Spleen (tissue), 7 donors: Measurements from ENCODE around the gene GPR137C.

Source experiments
- POLR2A ChIP-seq, 3 donors: fragments of 450-650 bp; IDR thresholded peaks; one replicate each; pipeline ENCODE4 v1.5.1; 2017; ENCODE audit warnings: antibody characterized with exemption in 3 of 3, mild to moderate bottlenecking in 1 of 3
- TF ChIP-seq, protein P1 (sequence below), 11 experiments: fragments of 200-600 bp in 7 of 11; fragments of 450-650 bp in 4 of 11; sonication (generic) in 4 of 11; IDR thresholded peaks in 8 of 11; conservative IDR thresholded peaks in 3 of 11; 1 replicate in 7 of 11; 2 replicates in 4 of 11; pipeline versions ENCODE4 v1.4.0 to v1.8.0; 2016 to 2021; ENCODE audit warnings: antibody characterized with exemption in 11 of 11, inconsistent platforms in 4 of 11, mild to moderate bottlenecking in 1 of 11
- donor health status: DM: no; HTN: no; CAD: no; lungs with moderate emphysema.
- donor health status: DM: no; HTN: no; CAD: no.
- donor health status: DM: no; HTN: no; CAD: no.

DNA sequence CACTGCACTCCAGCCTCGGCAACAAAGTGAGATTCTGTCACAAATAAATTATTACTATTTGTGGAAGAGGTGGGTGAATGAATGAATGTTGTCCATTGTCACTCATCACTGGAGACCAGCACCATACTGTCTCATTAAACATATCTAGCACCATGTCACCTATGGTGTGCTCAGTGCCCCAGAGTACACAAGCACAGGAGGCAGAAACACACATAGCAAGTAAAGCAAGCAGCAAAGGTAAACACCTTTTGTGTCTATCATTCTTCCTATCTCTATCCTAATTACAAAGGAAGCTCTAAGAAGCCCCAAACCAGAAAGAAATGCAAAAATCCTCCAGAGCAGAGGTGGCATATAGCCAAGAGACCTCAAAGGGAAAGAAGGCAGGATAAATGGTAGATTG is 133.5 kb downstream of the GPR137C start:
- TF ChIP-seq, protein P1, sequence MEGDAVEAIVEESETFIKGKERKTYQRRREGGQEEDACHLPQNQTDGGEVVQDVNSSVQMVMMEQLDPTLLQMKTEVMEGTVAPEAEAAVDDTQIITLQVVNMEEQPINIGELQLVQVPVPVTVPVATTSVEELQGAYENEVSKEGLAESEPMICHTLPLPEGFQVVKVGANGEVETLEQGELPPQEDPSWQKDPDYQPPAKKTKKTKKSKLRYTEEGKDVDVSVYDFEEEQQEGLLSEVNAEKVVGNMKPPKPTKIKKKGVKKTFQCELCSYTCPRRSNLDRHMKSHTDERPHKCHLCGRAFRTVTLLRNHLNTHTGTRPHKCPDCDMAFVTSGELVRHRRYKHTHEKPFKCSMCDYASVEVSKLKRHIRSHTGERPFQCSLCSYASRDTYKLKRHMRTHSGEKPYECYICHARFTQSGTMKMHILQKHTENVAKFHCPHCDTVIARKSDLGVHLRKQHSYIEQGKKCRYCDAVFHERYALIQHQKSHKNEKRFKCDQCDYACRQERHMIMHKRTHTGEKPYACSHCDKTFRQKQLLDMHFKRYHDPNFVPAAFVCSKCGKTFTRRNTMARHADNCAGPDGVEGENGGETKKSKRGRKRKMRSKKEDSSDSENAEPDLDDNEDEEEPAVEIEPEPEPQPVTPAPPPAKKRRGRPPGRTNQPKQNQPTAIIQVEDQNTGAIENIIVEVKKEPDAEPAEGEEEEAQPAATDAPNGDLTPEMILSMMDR (IDR thresholded peaks at IDR 0.05 in 8 of 11, conservative IDR thresholded peaks at IDR 0.05 in 3 of 11) = no peak
- TF ChIP-seq POLR2A (IDR thresholded peaks at IDR 0.05) = no peak
